Head of caudate nucleus (tissue), 42 donors: Measurements from ENCODE around the gene CAMSAP1.
A peak's percentile ranks its signal among the peaks of the same experiment; 100 is the strongest.

Experiments used
- DNase-seq, 42 donors: peaks; one replicate each; pipeline versions ENCODE4 v3.0.0 to v3.0.0-alpha.2; 2020 to 2021; ENCODE audit warnings: mixed read lengths in 7 of 42
- intact Hi-C: fragments of 100-400 bp; cut with DNase I; formaldehyde crosslinking; loops from one replicate; pipeline ENCODE4 v1.15.0; 2022

The CAMSAP1 gene

DNA sequence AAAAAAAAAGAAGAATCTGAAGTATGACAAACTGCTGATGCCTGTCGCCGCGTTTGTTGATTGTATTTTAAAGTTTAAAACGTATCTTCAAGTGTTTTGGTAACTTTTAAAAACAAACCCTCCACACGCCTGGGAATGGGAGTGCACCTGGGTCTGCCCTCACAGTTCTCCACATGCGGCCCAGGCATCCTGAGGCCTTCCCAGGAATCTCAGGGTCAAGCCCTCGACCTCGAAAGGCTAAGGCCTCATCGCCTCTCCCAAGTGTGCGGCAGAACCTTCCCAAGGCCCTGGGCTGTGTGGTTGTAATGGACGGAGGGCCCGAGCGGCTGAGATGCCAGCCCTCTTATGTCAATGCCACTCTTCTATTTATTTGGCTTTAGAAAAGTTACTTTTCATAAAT lies 94.4 kb downstream of the CAMSAP1 start:
- intact Hi-C loops: no loop called here
- peak in 3 of 42 donors; percentile 0 to 42 (median 26) for DNase-seq

- intact Hi-C loops: no loop called here
- DNase-seq: peak in 30 of 42 donors; percentile 26 to 72 (median 46)
These were observed 95.5 kb downstream of the CAMSAP1 start for GRCh38 chr9:135811801-135812200.

- intact Hi-C loops: no loop called here
- DNase-seq: peak in 7 of 42 donors; percentile 5 to 37 (median 14)
These were observed 96.4 kb downstream of the CAMSAP1 start for GRCh38 chr9:135810806-135811575.

GRCh38 chr9:135809166-135809565 lies 98.2 kb downstream of the CAMSAP1 start:
- DNase-seq: peak in 2 of 42 donors; percentile 2 to 6
- intact Hi-C loops: no loop called here

- DNase-seq: no peak
- intact Hi-C loops: no loop called here
These were observed 101.8 kb downstream of the CAMSAP1 start for GRCh38 chr9:135805422-135806022.

DNA sequence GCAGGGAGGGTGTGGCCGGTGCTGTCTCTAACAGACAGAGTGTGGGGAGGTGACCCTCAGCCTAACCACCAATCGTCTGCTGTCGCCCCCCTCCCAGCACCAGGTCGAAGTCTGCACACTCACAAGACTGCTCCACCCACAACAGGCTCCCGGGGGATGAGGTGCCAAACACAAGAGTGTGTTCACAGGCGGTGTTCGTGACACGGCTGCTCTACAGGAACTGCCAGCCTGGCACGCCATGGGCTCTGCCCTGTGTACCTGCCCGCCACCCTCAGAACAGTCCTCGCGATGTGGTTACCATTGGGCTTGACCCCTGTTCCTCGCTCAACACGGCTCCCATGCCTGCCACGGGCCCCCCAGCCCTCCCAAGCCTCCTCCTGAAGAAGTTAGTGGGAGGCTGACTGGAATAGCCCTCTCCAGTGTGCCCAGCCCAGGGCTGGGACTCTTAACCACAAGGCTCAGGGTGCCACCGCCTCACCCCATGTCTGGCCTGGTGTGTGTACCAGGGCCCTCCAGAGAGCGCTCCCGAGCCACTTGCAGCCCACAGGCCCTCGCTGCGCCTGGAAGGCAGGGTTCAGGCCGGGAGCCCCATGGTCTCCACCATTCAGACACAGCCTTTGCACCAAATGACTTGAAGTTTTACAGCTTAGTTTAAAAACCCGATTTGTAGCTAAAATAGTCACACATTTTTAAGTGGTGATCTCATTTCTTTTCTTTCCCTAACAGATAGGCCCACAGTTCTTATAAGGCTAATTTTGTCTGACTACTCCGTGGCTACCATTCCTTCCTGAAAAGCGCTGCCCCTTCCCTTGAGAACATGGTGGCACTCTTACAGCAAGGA lies 102.5 kb downstream of the CAMSAP1 start:
- peak in 1 of 42 donors; percentile 40 for DNase-seq
- intact Hi-C loops: no loop called here

- intact Hi-C loops: no loop called here
- DNase-seq: no peak
These were observed 103.9 kb downstream of the CAMSAP1 start for GRCh38 chr9:135803441-135803840.

DNA sequence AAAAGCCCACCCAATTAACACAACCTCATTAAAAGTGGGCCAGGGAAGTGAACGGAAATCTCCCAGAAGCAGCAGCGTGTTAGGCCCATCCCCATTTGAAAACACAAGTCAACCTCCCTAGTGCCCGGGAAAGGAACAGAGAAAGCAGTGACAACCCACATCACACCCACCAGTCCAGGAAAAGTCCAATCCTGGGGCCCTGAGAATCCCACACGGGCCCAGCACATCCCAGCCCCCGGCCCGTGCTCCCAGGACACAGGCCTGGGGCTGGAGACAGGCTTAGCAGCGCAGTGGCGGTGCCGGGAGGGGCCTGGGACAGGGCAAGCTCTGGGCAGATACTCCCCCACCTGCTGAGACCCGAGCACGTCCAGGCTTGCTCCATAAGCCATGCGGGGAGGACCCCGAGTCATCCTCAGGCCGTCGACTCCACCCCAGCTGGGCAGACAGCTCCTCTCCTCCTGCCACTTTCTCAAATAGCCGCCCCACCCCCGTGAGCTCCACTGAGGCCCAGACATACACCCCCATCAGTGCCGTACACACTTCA lies 104.4 kb downstream of the CAMSAP1 start:
- intact Hi-C loops: no loop called here

GRCh38 chr9:135801070-135801469 lies 106.3 kb downstream of the CAMSAP1 start:
- no peak for DNase-seq
- intact Hi-C loops: no loop called here

More for the DNA sequence above, 104.4 kb downstream of the CAMSAP1 start:
- DNase-seq: no peak

- intact Hi-C loops: no loop called here
- DNase-seq: no peak
These were observed 108.1 kb downstream of the CAMSAP1 start for GRCh38 chr9:135799261-135799660.

DNA sequence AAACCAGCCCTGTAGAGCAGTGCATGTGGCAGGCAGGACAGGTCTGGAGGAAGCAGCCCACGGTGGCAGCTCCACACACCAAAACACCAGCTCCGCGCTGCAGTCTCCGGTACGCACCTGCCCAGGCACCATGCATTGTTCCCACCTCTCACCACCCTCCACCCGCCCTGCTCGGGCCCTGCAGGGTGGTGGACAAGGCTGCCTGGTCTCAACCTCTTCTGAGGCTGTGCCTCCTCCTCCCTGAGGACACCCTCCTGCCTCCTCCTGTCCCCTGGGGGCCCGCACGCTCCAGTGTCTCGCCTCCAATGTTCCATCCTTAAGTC lies 109.1 kb downstream of the CAMSAP1 start:
- DNase-seq: no peak

GRCh38 chr9:135797507-135798262 lies 109.7 kb downstream of the CAMSAP1 start:
- intact Hi-C loops: no loop called here
- DNase-seq: peak in 41 of 42 donors; percentile 31 to 82 (median 59)

More for the DNA sequence above, 109.1 kb downstream of the CAMSAP1 start:
- intact Hi-C loops: no loop called here

- intact Hi-C loops: no loop called here
- no peak for DNase-seq
These were observed 110.4 kb downstream of the CAMSAP1 start for GRCh38 chr9:135796784-135797485.

DNA sequence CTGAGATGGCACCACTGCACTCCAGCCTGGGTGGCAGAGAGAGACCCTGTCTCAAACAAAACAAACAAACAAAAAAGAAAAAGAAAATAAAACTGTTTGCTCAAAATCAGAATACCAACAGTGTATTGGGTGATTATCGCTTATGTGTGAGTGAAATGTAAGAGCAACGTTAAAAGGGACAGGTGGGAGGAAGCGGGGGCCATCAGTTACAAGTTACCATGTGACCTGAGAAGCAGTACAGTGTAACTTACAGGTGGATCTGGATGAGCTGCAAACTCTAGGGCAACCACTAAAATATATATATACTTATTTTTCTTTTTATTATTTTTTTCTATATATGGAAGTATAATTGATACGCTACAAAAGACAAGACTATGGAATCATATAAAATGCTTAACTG lies 112.0 kb downstream of the CAMSAP1 start:
- peak in 17 of 42 donors; percentile 20 to 78 (median 45) for DNase-seq
- intact Hi-C loops: no loop called here

GRCh38 chr9:135794361-135794885 lies 112.9 kb downstream of the CAMSAP1 start:
- intact Hi-C loops: no loop called here
- no peak for DNase-seq

DNA sequence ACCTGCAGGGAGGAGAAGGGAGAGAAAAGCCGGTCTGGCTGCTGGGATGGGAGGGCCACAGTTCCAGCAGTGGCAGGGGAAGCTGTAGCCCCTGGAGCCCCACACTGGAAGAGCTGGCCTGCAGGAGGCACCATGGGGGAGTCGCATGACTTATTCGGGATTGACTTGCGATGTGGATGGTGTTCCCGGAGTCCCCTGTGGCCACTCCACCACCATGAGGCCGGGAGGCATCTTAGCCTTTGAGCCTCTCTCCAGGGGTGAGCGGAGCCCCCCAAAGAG lies 113.3 kb downstream of the CAMSAP1 start:
- intact Hi-C loops: no loop called here
- no peak for DNase-seq

DNA sequence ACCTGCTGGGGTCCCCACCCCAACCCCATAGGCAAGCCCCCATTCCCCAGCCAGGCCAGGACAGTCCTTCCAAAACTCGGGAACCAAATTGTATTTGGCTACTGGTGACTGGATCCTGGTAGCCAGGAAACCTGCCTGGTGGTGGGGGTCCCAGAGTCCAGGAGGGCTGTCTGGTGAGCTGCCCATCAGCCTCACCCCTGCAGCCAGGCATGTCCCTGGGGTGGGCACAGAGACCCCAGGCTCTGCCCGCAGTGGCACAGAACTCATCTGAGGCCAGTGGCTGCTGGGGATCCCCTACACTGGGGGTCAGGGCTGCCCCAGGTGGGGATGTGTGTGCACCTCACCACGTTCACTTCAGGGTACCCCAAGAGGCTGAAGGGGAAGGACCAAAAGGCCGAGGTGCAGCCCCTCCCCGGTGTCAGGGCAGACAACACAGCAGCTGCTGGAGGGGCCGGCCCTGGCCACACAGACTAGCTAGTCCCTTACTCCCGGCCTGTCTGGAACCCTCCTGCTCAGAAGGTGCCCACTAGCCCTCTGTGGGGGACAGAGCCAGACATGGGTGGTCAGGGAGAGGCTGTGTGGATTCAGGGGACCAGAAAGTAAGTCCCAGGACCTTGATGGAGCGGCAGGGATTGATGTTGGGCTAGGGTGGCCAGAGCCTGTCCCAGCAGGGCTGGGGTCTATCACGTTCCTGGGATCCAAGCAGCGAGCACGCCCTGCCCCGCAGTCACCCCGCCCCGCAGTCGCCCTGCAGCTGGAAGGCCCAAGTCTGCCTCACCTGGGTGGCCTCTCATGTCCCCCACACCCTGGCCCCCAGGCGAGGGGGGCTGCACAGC lies 113.9 kb downstream of the CAMSAP1 start:
- DNase-seq: no peak
- intact Hi-C loops: no loop called here
